Esophagus muscularis mucosa (tissue), 4 donors: ENCODE measurements around the gene HAUS8.

Experiments
- EP300 ChIP-seq: sonication (generic); formaldehyde crosslinking; IDR thresholded peaks from one replicate; pipeline ENCODE4 v1.6.1; 2017; ENCODE audit warnings: antibody characterized with exemption
- POLR2A ChIP-seq: fragments of 450-650 bp; IDR thresholded peaks from one replicate; pipeline ENCODE4 v1.6.1; 2017; ENCODE audit warnings: antibody characterized with exemption, moderate library complexity, mild to moderate bottlenecking, low read depth
- POLR2AphosphoS5 ChIP-seq, 2 donors: sonication (generic); formaldehyde crosslinking; IDR thresholded peaks; one replicate each; pipeline ENCODE4 v1.6.1; 2017; ENCODE audit warnings: antibody characterized with exemption in 2 of 2
- TF ChIP-seq, protein P1 (sequence below), 3 experiments: fragments of 200-600 bp in 2 of 3; fragments of 450-650 bp in 1 of 3; sonication (generic) in 2 of 3; IDR thresholded peaks; one replicate each; pipeline ENCODE4 v1.5.1; 2017 to 2019; ENCODE audit warnings: antibody characterized with exemption in 3 of 3, mild to moderate bottlenecking in 2 of 3, moderate library complexity in 1 of 3

DNA sequence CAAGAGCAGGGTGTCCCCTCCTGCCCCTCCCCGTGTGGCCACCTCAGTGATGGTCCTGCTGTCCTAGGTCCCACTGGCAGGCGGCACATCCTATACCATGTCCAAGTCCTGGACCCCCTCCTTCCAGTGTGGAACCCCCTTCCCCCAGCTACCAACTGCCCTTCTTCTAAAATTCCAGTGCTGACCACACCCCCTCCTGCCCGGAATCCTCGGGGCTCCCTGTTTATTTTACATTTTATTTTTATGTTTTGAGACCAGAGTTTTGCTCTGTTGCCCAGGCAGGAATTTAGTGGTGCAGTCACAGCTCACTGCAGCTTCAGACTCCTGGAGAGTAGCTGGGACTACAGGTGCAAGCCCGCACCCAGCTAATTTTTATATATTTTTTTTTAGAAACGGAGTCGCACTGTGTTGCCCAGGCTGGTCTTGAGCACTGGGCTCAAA lies 47.7 kb downstream of the HAUS8 start:
- TF ChIP-seq POLR2A = no peak
- TF ChIP-seq, protein P1, sequence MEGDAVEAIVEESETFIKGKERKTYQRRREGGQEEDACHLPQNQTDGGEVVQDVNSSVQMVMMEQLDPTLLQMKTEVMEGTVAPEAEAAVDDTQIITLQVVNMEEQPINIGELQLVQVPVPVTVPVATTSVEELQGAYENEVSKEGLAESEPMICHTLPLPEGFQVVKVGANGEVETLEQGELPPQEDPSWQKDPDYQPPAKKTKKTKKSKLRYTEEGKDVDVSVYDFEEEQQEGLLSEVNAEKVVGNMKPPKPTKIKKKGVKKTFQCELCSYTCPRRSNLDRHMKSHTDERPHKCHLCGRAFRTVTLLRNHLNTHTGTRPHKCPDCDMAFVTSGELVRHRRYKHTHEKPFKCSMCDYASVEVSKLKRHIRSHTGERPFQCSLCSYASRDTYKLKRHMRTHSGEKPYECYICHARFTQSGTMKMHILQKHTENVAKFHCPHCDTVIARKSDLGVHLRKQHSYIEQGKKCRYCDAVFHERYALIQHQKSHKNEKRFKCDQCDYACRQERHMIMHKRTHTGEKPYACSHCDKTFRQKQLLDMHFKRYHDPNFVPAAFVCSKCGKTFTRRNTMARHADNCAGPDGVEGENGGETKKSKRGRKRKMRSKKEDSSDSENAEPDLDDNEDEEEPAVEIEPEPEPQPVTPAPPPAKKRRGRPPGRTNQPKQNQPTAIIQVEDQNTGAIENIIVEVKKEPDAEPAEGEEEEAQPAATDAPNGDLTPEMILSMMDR (IDR thresholded peaks at IDR 0.05) = no peak
- no peak for TF ChIP-seq POLR2AphosphoS5 (IDR thresholded peaks at IDR 0.05)
- no peak for TF ChIP-seq EP300
